HG02885 (cell line): Measurements from ENCODE around the gene RCSD1.

Experiments used
- ATAC-seq: cut with Tn5 transposase; IDR thresholded peaks from one replicate; pipeline ENCODE4 v1.9.1; 2021; ENCODE audit warnings: mild to moderate bottlenecking; ENCODE audit not compliant: unreplicated experiment, poor library complexity

The RCSD1 gene

GRCh38 chr1:167683226-167683625 lies 53.2 kb downstream of the RCSD1 start:
- no peak for ATAC-seq

GRCh38 chr1:167683641-167684502 lies 53.8 kb downstream of the RCSD1 start:
- ATAC-seq = no peak

- ATAC-seq = no peak
These were observed 55.8 kb downstream of the RCSD1 start for GRCh38 chr1:167685844-167686243.

GRCh38 chr1:167687919-167688519 lies 58.0 kb downstream of the RCSD1 start:
- ATAC-seq = peak; percentile 69

GRCh38 chr1:167689567-167689920 lies 59.5 kb downstream of the RCSD1 start:
- no peak for ATAC-seq

- no peak for ATAC-seq
These were observed 60.0 kb downstream of the RCSD1 start for GRCh38 chr1:167690053-167690452.

- ATAC-seq = no peak
These were observed 63.5 kb downstream of the RCSD1 start for GRCh38 chr1:167693425-167694045.

- no peak for ATAC-seq
These were observed 64.7 kb downstream of the RCSD1 start for GRCh38 chr1:167694691-167695090.

- no peak for ATAC-seq
These were observed 65.1 kb downstream of the RCSD1 start for GRCh38 chr1:167695147-167695546.

GRCh38 chr1:167695756-167696561 lies 65.9 kb downstream of the RCSD1 start:
- no peak for ATAC-seq

GRCh38 chr1:167697667-167698141 lies 67.7 kb downstream of the RCSD1 start:
- ATAC-seq = no peak

GRCh38 chr1:167698313-167698712 lies 68.3 kb downstream of the RCSD1 start:
- no peak for ATAC-seq

- no peak for ATAC-seq
These were observed 71.5 kb downstream of the RCSD1 start for GRCh38 chr1:167701510-167701909.

GRCh38 chr1:167703557-167703956 lies 73.5 kb downstream of the RCSD1 start:
- no peak for ATAC-seq

GRCh38 chr1:167704715-167705114 lies 74.7 kb downstream of the RCSD1 start:
- ATAC-seq = no peak

GRCh38 chr1:167705250-167705649 lies 75.2 kb downstream of the RCSD1 start:
- no peak for ATAC-seq

- ATAC-seq = no peak
These were observed 76.3 kb downstream of the RCSD1 start for GRCh38 chr1:167706363-167706762.

GRCh38 chr1:167706931-167707877 lies 77.2 kb downstream of the RCSD1 start:
- ATAC-seq = peak; percentile 72

GRCh38 chr1:167707942-167708341 lies 77.9 kb downstream of the RCSD1 start:
- ATAC-seq = no peak
